ENCODE results near the gene S100B. TPM values are rescaled to one million over a fixed set of nuclear protein-coding genes. Genes with fewer than 3 reads are reported as not detected.

The S100B gene
- polyA plus RNA-seq, 6 donors from 2014 or later: 0.34 to 0.45 (median 0.36) TPM; not detected in 3

DNA sequence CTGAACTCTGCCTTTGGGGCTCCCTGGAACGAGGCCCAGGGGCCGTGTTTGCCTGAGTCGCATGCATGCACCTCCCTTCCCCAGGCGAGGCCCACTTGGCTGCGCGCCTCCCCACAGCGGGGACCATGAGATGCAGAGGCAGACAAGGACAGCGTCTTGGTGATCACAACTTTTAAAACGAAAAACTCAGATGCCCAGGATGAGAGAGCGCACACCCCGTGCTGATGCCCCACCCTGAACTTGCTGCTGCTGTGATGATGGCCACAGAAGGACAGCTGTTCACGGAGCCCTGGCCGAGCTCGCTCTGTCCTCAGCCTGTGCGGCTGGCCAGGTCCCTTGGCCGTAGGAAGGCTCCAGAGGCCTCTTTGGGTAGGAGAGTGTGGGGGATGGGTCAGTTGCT is 19.2 kb upstream of the S100B start:
- Mint-ChIP-seq H3K4me3 (peak overlapping the region in 1 of 8 donors; percentile 63), H3K27me3 (peaks cover 4 to 20% (median 17%) of the 10 kb centered on the region in 3 donors), H3K36me3 (no peaks in the 10 kb centered on the region), H3K27ac (no peak overlapping the region), H3K4me1 (peaks cover 4 to 20% (median 6%) of the 10 kb centered on the region in 3 donors), H3K9me3 (peaks cover 7 to 22% (median 12%) of the 10 kb centered on the region in 7 donors)
- DNase-seq (no peak), ATAC-seq (ENCODE audit: low read depth in 2 of 2) (no peak)

DNA sequence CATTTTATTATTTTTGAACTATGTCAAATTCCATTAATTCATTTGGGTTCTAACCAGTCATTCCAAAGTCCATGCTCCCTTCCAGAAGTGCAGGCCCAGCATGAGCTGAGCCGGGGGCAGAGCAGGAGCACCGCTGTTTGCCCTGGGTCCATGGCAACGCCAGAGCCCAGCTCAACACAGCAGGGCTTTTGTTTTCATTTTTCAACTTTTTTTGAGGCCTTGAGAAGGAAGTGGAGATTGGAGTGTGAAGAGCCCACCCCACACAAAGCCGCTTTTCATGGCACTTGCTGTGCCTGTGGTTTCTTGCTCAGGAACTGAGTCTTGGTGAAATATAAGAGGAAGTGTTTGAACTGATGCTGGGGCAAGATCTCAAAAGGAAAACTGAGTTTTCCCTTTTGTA is 17.3 kb upstream of the S100B start:
- peak overlapping the region in 5 of 8 donors; percentile 20 to 81 (median 44) for H3K4me3 Mint-ChIP-seq
- H3K27me3 Mint-ChIP-seq: peaks cover 0 to 11% (median 5%) of the 10 kb centered on the region in 3 donors
- peaks cover 7 to 20% (median 12%) of the 10 kb centered on the region in 7 donors for H3K9me3 Mint-ChIP-seq
- peak; percentile 45 for DNase-seq
- H3K27ac Mint-ChIP-seq: peak overlapping the region in 4 of 6 donors; percentile 58 to 88 (median 76)
- peak; percentile 90 to 94 for ATAC-seq (ENCODE audit: low read depth in 2 of 2)
- no peaks in the 10 kb centered on the region for H3K36me3 Mint-ChIP-seq
- peaks cover 4 to 20% (median 6%) of the 10 kb centered on the region in 3 donors for H3K4me1 Mint-ChIP-seq

DNA sequence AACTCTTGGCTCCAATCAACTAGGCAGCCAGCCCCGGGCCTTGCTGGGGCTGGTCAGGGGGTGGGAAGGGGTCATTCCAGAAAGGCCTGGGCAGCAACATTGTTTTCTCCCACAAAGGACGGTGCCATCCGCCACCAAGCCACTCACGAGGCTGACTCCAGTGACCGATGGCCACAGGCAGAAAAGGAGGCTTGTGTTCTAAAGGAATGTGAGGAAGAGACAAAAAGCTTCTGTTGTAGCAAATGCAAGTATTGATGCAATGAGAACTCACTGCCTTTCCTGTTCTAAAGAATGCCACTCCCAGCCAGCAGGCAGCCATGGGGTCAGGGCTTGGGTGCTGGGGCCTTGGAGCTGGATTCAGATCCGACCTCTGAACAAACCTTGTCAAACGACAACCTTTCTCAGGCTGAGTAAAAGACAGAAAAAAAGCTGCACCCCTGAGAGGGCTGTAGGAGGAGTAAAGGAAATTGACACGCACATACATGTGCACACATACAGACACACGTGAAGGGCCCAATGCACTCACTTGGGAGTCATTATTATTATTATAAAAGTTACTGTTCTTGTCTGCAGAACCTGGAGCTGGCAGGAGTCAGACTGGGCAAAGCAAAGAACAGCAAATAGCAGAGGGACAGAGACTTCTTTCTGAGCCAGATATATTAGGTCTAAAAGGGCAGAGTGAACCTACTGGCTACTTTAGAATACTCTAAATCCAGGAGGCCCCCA is 16.7 kb upstream of the S100B start:
- Mint-ChIP-seq H3K36me3 (no peaks in the 10 kb centered on the region), H3K27me3 (peaks cover 0 to 8% (median 0%) of the 10 kb centered on the region in 3 donors), H3K27ac (peak overlapping the region in 5 of 6 donors; percentile 22 to 86 (median 58)), H3K4me1 (peaks cover 4 to 20% (median 6%) of the 10 kb centered on the region in 3 donors), H3K9me3 (peaks cover 6 to 16% (median 10%) of the 10 kb centered on the region in 7 donors), H3K4me3 (peak overlapping the region in 4 of 8 donors; percentile 12 to 81 (median 24))
- ATAC-seq (ENCODE audit: low read depth in 2 of 2) (no peak), DNase-seq (no peak)

DNA sequence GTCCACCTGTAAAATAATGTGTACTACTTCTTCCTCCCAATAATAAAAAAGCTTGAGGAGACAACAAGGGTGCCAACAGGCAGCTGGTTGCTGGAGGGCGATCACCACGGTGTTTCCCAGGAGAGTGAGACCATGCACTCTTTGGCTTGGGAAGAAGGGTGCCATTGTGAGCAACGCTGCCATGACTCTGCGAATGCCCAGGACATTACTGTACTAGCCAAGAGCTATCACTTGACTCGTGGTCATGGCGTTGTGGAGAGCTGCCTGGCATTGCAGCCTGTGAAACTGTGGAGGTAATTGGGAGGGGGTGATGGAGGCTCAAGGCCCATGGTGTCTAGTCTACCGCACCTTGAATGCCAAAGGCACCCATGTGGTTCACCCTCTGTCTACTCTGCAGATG is 16.0 kb upstream of the S100B start:
- Mint-ChIP-seq H3K4me1 (peaks cover 4 to 20% (median 6%) of the 10 kb centered on the region in 3 donors), H3K27ac (peak overlapping the region in 1 of 6 donors; percentile 14), H3K9me3 (peaks cover 3 to 8% (median 4%) of the 10 kb centered on the region in 7 donors), H3K36me3 (no peaks in the 10 kb centered on the region), H3K4me3 (no peak overlapping the region), H3K27me3 (peaks cover 0 to 14% (median 0%) of the 10 kb centered on the region in 3 donors)
- no peak for ATAC-seq (ENCODE audit: low read depth in 2 of 2)
- DNase-seq: no peak

DNA sequence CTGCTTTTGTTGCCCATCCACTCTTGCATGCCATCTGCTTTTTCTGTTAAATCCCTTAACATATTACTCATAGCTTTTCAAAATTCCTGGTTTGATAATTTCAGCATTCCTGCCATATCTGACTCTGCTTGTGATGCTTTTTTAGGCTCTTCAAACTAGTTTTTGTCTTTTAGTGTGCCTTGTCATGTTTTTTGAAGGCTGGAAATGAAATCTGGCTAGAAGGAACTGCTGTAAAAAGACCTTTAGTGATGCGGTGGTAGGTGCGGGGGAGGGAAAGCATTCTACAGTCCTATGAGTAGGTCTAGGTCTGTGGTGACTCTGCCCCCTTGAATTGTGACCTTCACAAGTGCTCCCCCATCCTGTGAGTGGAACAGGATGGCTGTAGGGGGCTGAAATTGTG is 15.0 kb upstream of the S100B start:
- Mint-ChIP-seq H3K9me3 (no peaks in the 10 kb centered on the region), H3K36me3 (no peaks in the 10 kb centered on the region), H3K4me1 (peaks cover 4 to 20% (median 6%) of the 10 kb centered on the region in 3 donors), H3K27ac (no peak overlapping the region), H3K4me3 (no peak overlapping the region), H3K27me3 (peaks cover 0 to 22% (median 0%) of the 10 kb centered on the region in 3 donors)
- ATAC-seq (ENCODE audit: low read depth in 2 of 2) (no peak), DNase-seq (no peak)

DNA sequence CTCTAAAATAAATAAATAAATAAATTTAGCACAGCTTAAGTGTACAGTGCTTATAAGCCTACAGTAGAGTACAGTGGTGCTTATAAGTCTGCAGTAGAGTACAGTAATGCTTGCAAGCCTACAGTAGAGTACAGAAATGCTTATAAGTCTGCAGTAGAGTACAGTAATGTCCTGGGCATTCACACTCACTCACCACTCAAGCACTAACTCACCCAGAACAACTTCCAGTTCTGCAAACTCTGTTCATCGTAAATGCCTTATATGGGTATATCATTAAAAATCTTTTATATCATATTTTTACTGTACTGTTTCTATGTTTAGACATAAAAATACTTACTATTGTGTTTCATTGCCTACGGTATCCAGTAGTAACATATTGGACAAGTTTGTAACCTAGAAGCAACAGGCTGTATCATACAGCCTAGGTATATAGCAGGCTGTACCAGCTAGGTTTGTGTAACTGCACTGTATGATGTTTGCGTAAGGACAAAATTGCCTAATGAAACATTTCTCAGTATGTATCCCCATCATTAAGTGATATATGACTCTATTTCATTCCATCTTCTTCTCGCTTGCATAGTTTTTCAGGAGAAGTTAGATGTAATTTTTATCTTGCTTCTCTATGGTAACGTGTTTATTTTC is 14.0 kb upstream of the S100B start:
- ATAC-seq (ENCODE audit: low read depth in 2 of 2): no peak
- H3K9me3 Mint-ChIP-seq: peaks cover 0 to 2% (median 0%) of the 10 kb centered on the region in 7 donors
- H3K36me3 Mint-ChIP-seq: no peaks in the 10 kb centered on the region
- no peak overlapping the region for H3K4me3 Mint-ChIP-seq
- no peak overlapping the region for H3K27ac Mint-ChIP-seq
- peaks cover 4 to 20% (median 6%) of the 10 kb centered on the region in 3 donors for H3K4me1 Mint-ChIP-seq
- DNase-seq: no peak
- H3K27me3 Mint-ChIP-seq: peaks cover 0 to 30% (median 0%) of the 10 kb centered on the region in 3 donors

DNA sequence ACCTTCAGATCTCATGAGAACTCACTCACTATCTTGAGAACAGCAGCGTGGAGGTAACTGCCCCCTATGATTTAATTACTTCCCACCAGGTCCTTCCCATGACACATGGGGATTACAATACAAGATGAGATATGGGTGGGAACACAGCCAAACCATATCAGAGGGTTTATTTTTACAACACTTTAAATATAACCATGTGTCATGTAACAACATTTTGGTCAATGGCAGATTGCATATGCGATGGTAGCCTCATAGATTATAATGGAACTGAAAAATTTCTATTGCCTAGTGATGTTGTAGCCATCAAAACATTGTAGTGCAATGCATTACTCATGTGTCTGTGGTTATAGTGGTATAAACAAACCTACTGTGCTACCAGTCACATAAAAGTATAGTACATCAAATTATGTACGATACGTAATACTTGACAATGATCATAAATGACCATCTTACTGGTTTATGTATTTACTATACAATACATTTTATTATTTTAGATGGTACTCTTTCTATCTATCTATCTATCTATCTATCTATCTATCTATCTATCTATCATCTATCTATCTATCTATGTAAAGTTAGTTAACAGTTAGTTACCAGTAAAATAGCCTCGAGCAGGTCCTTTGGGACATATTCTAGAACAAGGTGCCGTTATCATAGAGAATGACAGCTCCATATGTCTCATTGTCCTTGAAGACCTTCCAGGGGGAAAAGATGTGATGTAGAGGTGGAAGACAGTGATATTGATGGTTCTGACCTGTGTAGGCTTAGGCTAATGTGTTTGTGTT is 12.6 kb upstream of the S100B start:
- H3K4me3 Mint-ChIP-seq: no peak overlapping the region
- H3K27ac Mint-ChIP-seq: no peak overlapping the region
- peaks cover 0 to 32% (median 0%) of the 10 kb centered on the region in 3 donors for H3K27me3 Mint-ChIP-seq
- H3K4me1 Mint-ChIP-seq: peaks cover 1 to 13% (median 4%) of the 10 kb centered on the region in 3 donors
- H3K9me3 Mint-ChIP-seq: peaks cover 0 to 3% (median 0%) of the 10 kb centered on the region in 7 donors
- H3K36me3 Mint-ChIP-seq: no peaks in the 10 kb centered on the region
- ATAC-seq (ENCODE audit: low read depth in 2 of 2) (no peak), DNase-seq (no peak)

DNA sequence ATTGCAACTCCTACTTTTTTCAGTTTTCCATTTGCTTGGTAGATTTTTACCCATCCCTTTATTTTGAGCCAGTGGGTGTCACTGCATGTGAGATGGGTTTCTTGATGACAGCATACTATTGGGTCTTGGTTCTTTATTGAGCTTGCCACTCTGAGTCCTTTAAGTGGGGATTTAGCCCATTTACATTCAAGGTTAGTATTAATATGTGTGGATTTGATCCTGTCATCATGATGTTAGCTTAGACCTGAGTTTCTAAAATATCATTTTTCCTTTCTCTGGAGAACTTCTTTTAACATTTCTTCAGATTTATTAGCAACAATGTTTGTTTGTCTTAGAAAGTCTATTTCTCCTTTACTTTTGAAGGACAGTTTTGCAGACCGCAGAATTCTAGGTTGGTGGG is 11.8 kb upstream of the S100B start:
- DNase-seq (no peak), ATAC-seq (ENCODE audit: low read depth in 2 of 2) (no peak)
- Mint-ChIP-seq H3K4me3 (no peak overlapping the region), H3K36me3 (no peaks in the 10 kb centered on the region), H3K9me3 (peaks cover 0 to 8% (median 3%) of the 10 kb centered on the region in 7 donors), H3K27ac (peak overlapping the region in 1 of 6 donors; percentile 35), H3K4me1 (peaks cover 0 to 5% (median 0%) of the 10 kb centered on the region in 3 donors), H3K27me3 (peaks cover 0 to 32% (median 0%) of the 10 kb centered on the region in 3 donors)

DNA sequence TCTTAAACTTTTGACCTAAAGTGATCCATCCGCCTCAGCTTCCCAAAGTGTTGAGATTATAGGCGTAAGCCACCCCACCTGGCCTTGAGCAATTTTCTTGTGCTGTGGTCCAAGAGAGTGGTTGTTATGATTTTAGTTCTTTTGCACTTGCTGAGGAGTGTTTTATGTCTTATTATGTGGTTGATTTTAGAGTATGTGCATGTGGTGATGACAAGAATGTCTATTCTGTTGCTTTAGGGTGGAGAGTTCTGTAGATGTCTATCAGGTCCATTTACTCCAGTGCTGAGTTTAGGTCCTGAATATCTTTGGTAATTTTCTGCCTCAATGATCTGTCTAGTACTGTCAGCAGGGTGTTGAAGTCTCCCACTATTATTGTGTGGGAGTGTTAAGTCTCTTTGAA is 11.2 kb upstream of the S100B start:
- Mint-ChIP-seq H3K36me3 (peaks cover 0 to under 1% of the 10 kb centered on the region in 2 donors), H3K27ac (no peak overlapping the region), H3K4me1 (no peaks in the 10 kb centered on the region), H3K4me3 (no peak overlapping the region), H3K27me3 (peaks cover 0 to 32% (median 0%) of the 10 kb centered on the region in 3 donors), H3K9me3 (peaks cover 0 to 9% (median 5%) of the 10 kb centered on the region in 7 donors)
- ATAC-seq (ENCODE audit: low read depth in 2 of 2) (no peak), DNase-seq (no peak)

DNA sequence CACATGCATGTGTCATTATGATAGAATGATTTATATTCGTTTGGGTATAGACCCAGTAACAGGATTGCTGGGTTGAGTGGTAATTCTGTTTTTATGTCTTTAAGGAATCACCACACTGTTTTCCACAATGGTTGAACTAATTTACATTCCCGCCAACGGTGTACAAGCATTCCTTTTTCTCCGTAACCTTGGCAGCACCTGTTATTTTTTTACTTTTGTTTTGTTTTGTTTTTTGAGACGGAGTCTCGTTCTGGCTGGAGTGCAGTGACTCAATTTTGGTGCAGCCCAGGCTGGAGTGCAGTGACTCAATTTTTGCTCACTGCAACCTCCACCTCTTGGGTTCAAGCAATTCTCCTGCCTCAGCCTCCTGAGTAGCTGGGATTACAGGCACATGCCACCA is 8.5 kb upstream of the S100B start:
- Mint-ChIP-seq H3K4me1 (no peaks in the 10 kb centered on the region), H3K27me3 (peaks cover 0 to 25% (median 10%) of the 10 kb centered on the region in 3 donors), H3K36me3 (peaks cover 4 to 14% of the 10 kb centered on the region in 2 donors), H3K4me3 (no peak overlapping the region), H3K27ac (no peak overlapping the region), H3K9me3 (peaks cover 0 to 20% (median 10%) of the 10 kb centered on the region in 7 donors)
- DNase-seq: no peak
- ATAC-seq (ENCODE audit: low read depth in 2 of 2): no peak

DNA sequence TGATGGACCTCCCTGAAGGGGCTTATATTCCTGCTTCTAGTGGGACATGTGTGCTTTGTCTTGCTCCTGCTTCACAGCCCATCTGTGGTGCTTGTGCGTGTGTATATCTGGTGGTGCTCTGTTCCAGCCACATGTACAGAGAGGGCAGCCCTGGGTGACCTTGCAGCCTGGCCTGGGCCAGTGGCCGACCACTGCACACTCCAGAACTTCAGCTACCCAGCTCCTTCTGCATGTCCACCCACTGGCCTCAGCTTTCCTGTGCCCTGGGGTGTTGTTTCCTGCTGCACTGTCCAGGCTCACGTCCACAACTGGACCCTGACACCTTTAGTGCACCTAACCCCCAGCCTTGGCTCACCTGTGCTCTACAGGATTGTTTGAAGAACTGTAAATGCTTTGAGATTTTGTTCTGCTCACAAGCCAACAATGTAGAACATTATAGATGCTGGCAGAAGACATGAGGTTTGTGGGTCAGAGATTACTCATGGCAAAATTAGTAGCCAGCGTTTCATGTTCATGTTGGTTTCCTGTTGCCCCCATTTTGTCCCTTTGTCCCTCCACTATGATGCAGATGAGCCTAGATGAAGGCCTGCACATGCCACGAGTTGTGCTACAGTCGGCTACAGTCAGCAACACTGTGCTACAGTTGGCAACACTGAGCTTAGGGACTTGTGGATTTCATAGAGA is 5.3 kb upstream of the S100B start:
- DNase-seq: no peak
- Mint-ChIP-seq H3K27ac (no peak overlapping the region), H3K27me3 (peaks cover 0 to 13% (median 10%) of the 10 kb centered on the region in 3 donors), H3K4me3 (no peak overlapping the region), H3K9me3 (peaks cover 0 to 20% (median 10%) of the 10 kb centered on the region in 7 donors), H3K36me3 (peaks cover 4 to 14% of the 10 kb centered on the region in 2 donors), H3K4me1 (peaks cover 10 to 14% (median 13%) of the 10 kb centered on the region in 3 donors)
- no peak for ATAC-seq (ENCODE audit: low read depth in 2 of 2)

DNA sequence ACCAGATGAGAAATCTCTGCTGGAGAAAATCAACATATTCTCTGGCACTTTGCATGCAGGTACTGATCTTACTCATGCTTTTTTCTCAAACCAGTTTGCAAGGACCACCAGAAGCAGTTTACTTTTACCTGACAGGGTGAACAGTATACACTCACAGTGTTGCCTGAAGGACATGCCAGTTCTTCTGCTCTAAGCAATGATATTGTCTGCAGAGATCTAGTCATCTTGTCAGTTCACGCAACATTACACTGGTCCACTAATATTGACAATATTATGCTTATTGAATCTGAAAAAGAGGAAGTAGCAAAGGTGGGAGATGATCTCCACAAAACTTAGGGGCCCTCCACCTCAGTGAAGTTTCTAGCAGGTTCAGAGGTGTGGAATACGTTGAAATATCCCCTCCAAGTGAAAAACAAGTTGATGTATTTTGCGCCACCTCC is 3.8 kb upstream of the S100B start:
- Mint-ChIP-seq H3K27me3 (peaks cover 0 to 10% (median under 1%) of the 10 kb centered on the region in 3 donors), H3K36me3 (peaks cover 4 to 14% of the 10 kb centered on the region in 2 donors), H3K4me1 (peaks cover 10 to 15% (median 14%) of the 10 kb centered on the region in 3 donors), H3K4me3 (no peak overlapping the region), H3K27ac (no peak overlapping the region), H3K9me3 (peaks cover 0 to 20% (median 10%) of the 10 kb centered on the region in 7 donors)
- DNase-seq: no peak
- no peak for ATAC-seq (ENCODE audit: low read depth in 2 of 2)
